GM12892 (cell line): ENCODE measurements around the gene IQGAP2.

ENCODE experiments used
- DNase-seq: peaks from one replicate; pipeline ENCODE4 v3.0.0; 2011; ENCODE audit not compliant: insufficient read length
- FAIRE-seq: peaks from 2 replicates; lab custom pipeline; 2011; peaks lifted over from hg19 to GRCh38; lab: Jason Lieb, UNC
- POLR2A ChIP-seq: IDR thresholded peaks from 2 replicates; pipeline ENCODE4 v1.6.1; 2011; ENCODE audit warnings: low read depth, low read length, control low read depth
- POLR2AphosphoS5 ChIP-seq: IDR thresholded peaks from 2 replicates; pipeline ENCODE4 v1.6.1; 2011; ENCODE audit warnings: low read depth, low read length, control low read depth
- TAF1 ChIP-seq: IDR thresholded peaks from 2 replicates; pipeline ENCODE4 v1.6.1; 2011; ENCODE audit warnings: low read depth, mild to moderate bottlenecking, control low read depth, low read length, borderline replicate concordance

Gene IQGAP2

GRCh38 chr5:76460104-76460503, 57.0 kb downstream of the IQGAP2 start:
- DNase-seq (no peak), FAIRE-seq (no peak)
- TF ChIP-seq POLR2AphosphoS5 (no peak), TAF1 (no peak), POLR2A (no peak)

GRCh38 chr5:76462097-76462667, 59.1 kb downstream of the IQGAP2 start:
- FAIRE-seq (no peak), DNase-seq (no peak)
- no peak for TF ChIP-seq POLR2A
- no peak for TF ChIP-seq TAF1
- TF ChIP-seq POLR2AphosphoS5 = no peak

GRCh38 chr5:76467216-76467615, 64.1 kb downstream of the IQGAP2 start:
- DNase-seq (no peak), FAIRE-seq (no peak)
- TF ChIP-seq POLR2A = no peak
- no peak for TF ChIP-seq POLR2AphosphoS5
- no peak for TF ChIP-seq TAF1

- no peak for TF ChIP-seq POLR2AphosphoS5
- no peak for TF ChIP-seq POLR2A
- DNase-seq (no peak), FAIRE-seq (peak; percentile 67)
Observed at GRCh38 chr5:76468635-76469425, 65.7 kb downstream of the IQGAP2 start.

GRCh38 chr5:76469656-76470290, 66.7 kb downstream of the IQGAP2 start:
- DNase-seq = no peak
- TF ChIP-seq POLR2A (no peak), TAF1 (no peak), POLR2AphosphoS5 (no peak)
- FAIRE-seq = no peak

- FAIRE-seq = no peak
- no peak for TF ChIP-seq POLR2AphosphoS5
- no peak for DNase-seq
Observed at GRCh38 chr5:76470976-76471375, 67.9 kb downstream of the IQGAP2 start.

- FAIRE-seq = no peak
- no peak for TF ChIP-seq TAF1
- TF ChIP-seq POLR2AphosphoS5 = no peak
- no peak for TF ChIP-seq POLR2A
- DNase-seq = no peak
Observed at GRCh38 chr5:76471406-76471805, 68.3 kb downstream of the IQGAP2 start.

- no peak for TF ChIP-seq POLR2A
- TF ChIP-seq TAF1 = no peak
- TF ChIP-seq POLR2AphosphoS5 = no peak
- FAIRE-seq (no peak), DNase-seq (no peak)
Observed at GRCh38 chr5:76471987-76472334, 68.9 kb downstream of the IQGAP2 start.

- FAIRE-seq (no peak), DNase-seq (no peak)
- TF ChIP-seq TAF1 = no peak
- TF ChIP-seq POLR2A = no peak
- no peak for TF ChIP-seq POLR2AphosphoS5
Observed at GRCh38 chr5:76472335-76473008, 69.4 kb downstream of the IQGAP2 start.

GRCh38 chr5:76473009-76473336, 69.9 kb downstream of the IQGAP2 start:
- DNase-seq = no peak
- TF ChIP-seq POLR2AphosphoS5 (no peak), TAF1 (no peak), POLR2A (no peak)
- peak; percentile 36 for FAIRE-seq

- DNase-seq (no peak), FAIRE-seq (no peak)
- TF ChIP-seq TAF1 = no peak
- TF ChIP-seq POLR2AphosphoS5 = no peak
- TF ChIP-seq POLR2A = no peak
Observed at GRCh38 chr5:76473661-76474060, 70.6 kb downstream of the IQGAP2 start.
